ENCODE data around the gene CNN2. TPM values are rescaled to one million over a fixed set of nuclear protein-coding genes. Genes with fewer than 3 reads are reported as not detected.

The CNN2 gene
- total RNA-seq, 4 donors from 2014 or later: 2.2 to 10.1 (median 4.1) TPM

DNA sequence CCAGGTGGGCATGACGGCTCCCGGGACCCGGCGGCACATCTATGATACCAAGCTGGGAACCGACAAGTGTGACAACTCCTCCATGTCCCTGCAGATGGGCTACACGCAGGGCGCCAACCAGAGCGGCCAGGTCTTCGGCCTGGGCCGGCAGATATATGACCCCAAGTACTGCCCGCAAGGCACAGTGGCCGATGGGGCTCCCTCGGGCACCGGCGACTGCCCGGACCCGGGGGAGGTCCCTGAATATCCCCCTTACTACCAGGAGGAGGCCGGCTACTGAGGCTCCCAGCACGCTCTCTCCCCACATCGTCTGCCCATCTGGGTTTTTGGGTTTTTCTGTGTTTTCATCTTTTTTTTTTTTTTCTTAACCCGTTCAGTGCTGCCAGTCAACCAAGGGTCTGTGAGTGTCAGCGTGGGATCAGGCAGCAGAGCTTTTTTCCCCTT, 11.2 kb downstream of the CNN2 start:
- DNase-seq: no peak
- Histone ChIP-seq H3K27me3 (no peaks in the 10 kb centered on the region), H3K27ac (no peak overlapping the region), H3K4me3 (no peak overlapping the region), H3K4me1 (peaks cover 22 to 29% of the 10 kb centered on the region in 2 donors), H3K36me3 (no peaks in the 10 kb centered on the region), H3K9me3 (no peaks in the 10 kb centered on the region)
- in situ Hi-C loops (cut with MboI; ENCODE audit: low sequenced_read_pairs in 4 of 4): no loop called here
- intact Hi-C loops (cut with DNase I; ENCODE audit: low total_unique reads): no loop called here
- no peak for TF ChIP-seq POLR2A (IDR thresholded peaks at IDR 0.05)
- TF ChIP-seq, protein P1, sequence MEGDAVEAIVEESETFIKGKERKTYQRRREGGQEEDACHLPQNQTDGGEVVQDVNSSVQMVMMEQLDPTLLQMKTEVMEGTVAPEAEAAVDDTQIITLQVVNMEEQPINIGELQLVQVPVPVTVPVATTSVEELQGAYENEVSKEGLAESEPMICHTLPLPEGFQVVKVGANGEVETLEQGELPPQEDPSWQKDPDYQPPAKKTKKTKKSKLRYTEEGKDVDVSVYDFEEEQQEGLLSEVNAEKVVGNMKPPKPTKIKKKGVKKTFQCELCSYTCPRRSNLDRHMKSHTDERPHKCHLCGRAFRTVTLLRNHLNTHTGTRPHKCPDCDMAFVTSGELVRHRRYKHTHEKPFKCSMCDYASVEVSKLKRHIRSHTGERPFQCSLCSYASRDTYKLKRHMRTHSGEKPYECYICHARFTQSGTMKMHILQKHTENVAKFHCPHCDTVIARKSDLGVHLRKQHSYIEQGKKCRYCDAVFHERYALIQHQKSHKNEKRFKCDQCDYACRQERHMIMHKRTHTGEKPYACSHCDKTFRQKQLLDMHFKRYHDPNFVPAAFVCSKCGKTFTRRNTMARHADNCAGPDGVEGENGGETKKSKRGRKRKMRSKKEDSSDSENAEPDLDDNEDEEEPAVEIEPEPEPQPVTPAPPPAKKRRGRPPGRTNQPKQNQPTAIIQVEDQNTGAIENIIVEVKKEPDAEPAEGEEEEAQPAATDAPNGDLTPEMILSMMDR (IDR thresholded peaks at IDR 0.05 in 4 of 5, conservative IDR thresholded peaks at IDR 0.05 in 1 of 5): no peak
- no peak for ATAC-seq

DNA sequence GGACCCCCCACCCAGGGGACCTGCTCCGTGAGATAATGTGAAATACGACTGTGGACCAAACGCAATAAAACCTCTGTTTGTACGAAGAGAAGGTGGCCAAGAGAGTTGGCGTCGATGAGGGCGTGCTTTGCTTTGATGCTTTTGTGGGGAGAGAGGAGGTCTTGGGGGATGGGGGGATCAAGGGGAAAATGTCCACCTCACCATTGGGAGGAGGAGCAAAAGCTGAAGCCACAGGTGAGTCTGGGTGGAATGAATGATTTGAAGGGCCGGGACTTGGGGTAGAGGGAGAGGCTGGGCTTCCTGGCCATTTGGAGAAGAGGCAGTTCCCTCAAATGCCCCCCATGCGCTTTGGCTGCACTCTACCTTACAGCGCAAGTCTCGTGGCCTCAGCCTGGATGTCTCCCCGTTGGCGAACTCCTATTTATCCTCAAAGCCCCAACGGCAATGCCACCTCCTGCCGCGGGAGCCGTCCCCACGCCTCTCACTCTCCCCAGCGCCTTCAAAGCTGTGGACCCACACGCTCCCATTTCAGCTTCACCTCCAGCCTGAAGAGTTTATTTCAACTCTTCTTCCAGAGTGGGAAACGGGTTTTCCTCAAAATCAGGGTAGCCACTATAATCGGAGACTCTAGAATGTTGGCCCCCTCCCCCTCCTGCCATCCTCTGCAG, 12.7 kb downstream of the CNN2 start:
- Histone ChIP-seq H3K36me3 (no peaks in the 10 kb centered on the region), H3K27ac (peak overlapping the region; percentile 50 to 87 (median 80)), H3K4me1 (peaks cover 25 to 29% of the 10 kb centered on the region in 2 donors), H3K9me3 (no peaks in the 10 kb centered on the region), H3K4me3 (peak overlapping the region in 3 of 4 donors; percentile 53 to 68 (median 54)), H3K27me3 (no peaks in the 10 kb centered on the region)
- in situ Hi-C loops (cut with MboI; ENCODE audit: low sequenced_read_pairs in 4 of 4) (no loop called here), intact Hi-C loops (cut with DNase I; ENCODE audit: low total_unique reads) (no loop called here)
- ATAC-seq: no peak
- TF ChIP-seq, protein P1 (IDR thresholded peaks at IDR 0.05 in 4 of 5, conservative IDR thresholded peaks at IDR 0.05 in 1 of 5): no peak
- TF ChIP-seq POLR2A (IDR thresholded peaks at IDR 0.05): no peak
- DNase-seq: no peak

DNA sequence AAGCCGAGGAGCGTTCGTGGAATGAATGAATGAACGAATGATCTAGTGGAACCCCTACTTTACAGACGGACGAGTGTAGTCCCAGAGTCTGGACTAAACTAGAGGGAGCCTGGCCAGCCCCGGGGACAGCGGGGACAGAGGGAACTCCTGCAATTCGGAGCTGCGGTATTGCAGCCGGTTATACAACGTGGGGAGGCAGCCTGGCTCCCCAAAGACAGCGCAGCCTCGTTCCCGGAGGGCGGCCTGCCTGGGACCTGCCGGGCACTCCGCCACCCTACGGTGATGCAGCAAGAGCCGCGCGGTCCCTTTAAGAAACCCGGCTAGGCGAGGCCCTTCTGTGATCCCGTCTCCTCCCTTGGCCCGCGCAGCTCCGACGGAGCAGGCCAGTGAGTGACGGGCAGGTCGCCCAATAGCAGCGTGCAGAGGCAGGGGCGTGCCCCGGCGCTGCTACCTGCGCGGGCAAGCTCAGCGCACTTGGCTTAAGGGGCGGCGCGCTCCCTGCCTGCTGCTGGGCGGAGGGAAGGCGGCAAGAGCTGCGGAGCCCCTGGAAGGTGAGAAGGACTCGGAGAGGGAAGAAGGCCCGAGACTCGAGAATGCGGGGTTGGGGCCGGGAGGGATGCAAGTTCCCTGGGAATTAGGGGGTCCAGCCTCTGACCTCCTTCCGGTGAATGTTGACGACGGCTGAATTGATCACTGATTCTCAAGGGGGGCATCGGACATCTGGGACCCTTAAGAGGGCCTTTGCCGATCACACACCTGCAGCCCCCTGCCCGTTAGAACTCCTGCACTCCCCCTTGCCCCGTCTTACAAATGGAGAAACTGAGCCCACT, 13.5 kb downstream of the CNN2 start, which contains the start of gene ABCA7:
Gene ABCA7 (plus strand): TSS at position 462 of the 830 bp plus-strand sequence. CDS start 1,255 bp downstream, outside the sequence.
- Histone ChIP-seq H3K27me3 (no peaks in the 10 kb centered on the region), H3K4me1 (peaks cover 25 to 29% of the 10 kb centered on the region in 2 donors)

DNA sequence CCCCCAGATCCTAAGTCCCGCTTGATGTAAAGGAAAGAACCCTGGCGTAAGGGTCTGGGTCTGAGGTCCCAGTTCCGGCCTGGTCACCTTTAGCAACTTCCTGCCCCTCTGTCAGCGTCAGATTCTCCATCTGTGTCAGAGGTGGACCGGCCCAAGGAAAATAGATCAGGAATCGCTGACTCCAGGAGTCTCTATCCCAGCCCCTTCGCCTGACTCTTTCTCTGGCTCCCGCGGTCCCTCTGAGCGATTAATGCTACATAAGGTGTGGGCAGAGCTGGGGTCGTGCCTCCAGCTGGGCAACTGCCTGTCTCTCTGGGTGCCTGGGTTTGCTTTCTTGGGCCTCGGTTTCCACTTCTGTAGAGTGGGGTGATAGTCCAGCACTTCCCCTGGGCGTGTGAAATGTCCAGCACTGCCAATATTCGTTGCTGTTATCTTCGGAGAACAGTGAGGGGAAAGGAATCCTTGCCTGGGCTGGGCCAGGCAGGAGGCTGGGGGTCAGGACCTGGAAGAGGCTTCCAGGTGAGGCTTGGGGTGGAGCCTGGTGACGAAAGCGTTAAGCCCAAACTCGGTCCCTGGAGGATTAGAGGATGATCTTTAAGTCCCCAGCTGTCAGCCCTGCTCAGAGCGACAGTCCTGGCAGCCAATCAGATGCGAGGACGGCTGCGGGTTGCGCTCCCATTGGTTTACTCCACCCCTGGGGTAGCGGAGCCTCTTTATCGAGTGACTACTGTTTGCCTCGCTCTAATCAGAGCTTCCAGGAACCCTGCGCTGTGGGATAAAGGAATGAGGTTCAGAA, 14.3 kb downstream of the CNN2 start:
- H3K4me1 ChIP-seq: peaks cover 25 to 29% of the 10 kb centered on the region in 2 donors
- DNase-seq: peak; percentile 89 to 92
- no peaks in the 10 kb centered on the region for H3K9me3 ChIP-seq
- H3K36me3 ChIP-seq: no peaks in the 10 kb centered on the region
- intact Hi-C loops (cut with DNase I; ENCODE audit: low total_unique reads): loop anchor here (1.0 to 2.0 kb wide), 2 partner anchors 19 to 62 kb away; partner anchors contain the start of genes GPX4, RNU6-2 and TMEM259
- peak overlapping the region; percentile 79 to 87 (median 82) for H3K27ac ChIP-seq
- TF ChIP-seq, protein P1 (IDR thresholded peaks at IDR 0.05 in 4 of 5, conservative IDR thresholded peaks at IDR 0.05 in 1 of 5): no peak
- TF ChIP-seq POLR2A (IDR thresholded peaks at IDR 0.05): peak; percentile 38 to 58
- H3K27me3 ChIP-seq: no peaks in the 10 kb centered on the region
- peak; percentile 81 to 82 for ATAC-seq
- peak overlapping the region; percentile 47 to 68 (median 58) for H3K4me3 ChIP-seq
- in situ Hi-C loops (cut with MboI; ENCODE audit: low sequenced_read_pairs in 4 of 4): no loop called here

More for the DNA sequence above, 13.5 kb downstream of the CNN2 start, which contains the start of gene ABCA7:
- ATAC-seq: peak; percentile 78 to 79
- intact Hi-C loops (cut with DNase I; ENCODE audit: low total_unique reads): loop anchor here (2.0 kb wide), 1 partner anchor 63 kb away; the partner anchor contains the start of gene GPX4
- Histone ChIP-seq H3K9me3 (no peaks in the 10 kb centered on the region), H3K4me3 (peak within 1 kb of the TSS; percentile 53 to 68 (median 58)), H3K36me3 (no peaks in the 10 kb centered on the region), H3K27ac (peak within 1 kb of the TSS; percentile 79 to 87 (median 82))
- DNase-seq: peak; percentile 98 to 99
- in situ Hi-C loops (cut with MboI; ENCODE audit: low sequenced_read_pairs in 4 of 4): no loop called here
- TF ChIP-seq, protein P1 (IDR thresholded peaks at IDR 0.05 in 4 of 5, conservative IDR thresholded peaks at IDR 0.05 in 1 of 5): no peak
- peak; percentile 94 to 96 for TF ChIP-seq POLR2A (IDR thresholded peaks at IDR 0.05)

All from gastrocnemius medialis (tissue), 4 donors.